HepG2 (cell line): ENCODE data around the gene CIB1. TPM values are rescaled to one million over a fixed set of nuclear protein-coding genes. Genes with fewer than 3 reads are reported as not detected.

Experiments used
- BORCS8-MEF2B ChIP-seq: sonication (generic); formaldehyde crosslinking; IDR thresholded peaks from 2 replicates; pipeline ENCODE4 v1.8.0; 2022; ENCODE audit warnings: mild to moderate bottlenecking, missing genetic modification reagents
- HNRNPL ChIP-seq: fragments of 200-400 bp; formaldehyde crosslinking; IDR thresholded peaks from 2 replicates; pipeline ENCODE4 v1.6.1; 2017; ENCODE audit warnings: mild to moderate bottlenecking, low read depth, low read length
- IRF9 ChIP-seq: sonication (generic); formaldehyde crosslinking; IDR thresholded peaks from 2 replicates; pipeline ENCODE4 v1.8.0; 2022; ENCODE audit warnings: missing genetic modification reagents, mild to moderate bottlenecking, borderline replicate concordance
- KDM5B ChIP-seq: sonication (generic); formaldehyde crosslinking; IDR thresholded peaks from 2 replicates; pipeline ENCODE4 v1.4.0; 2020; ENCODE audit warnings: missing genetic modification reagents, mild to moderate bottlenecking, borderline replicate concordance
- MNT ChIP-seq: fragments of 450-650 bp; IDR thresholded peaks from 2 replicates; pipeline ENCODE4 v1.6.1; 2016
- MXD3 ChIP-seq: IDR thresholded peaks from 2 replicates; pipeline ENCODE4 v1.6.1; 2016; ENCODE audit warnings: mild to moderate bottlenecking, missing biosample characterization, missing genetic modification reagents
- RARG ChIP-seq: sonication (generic); formaldehyde crosslinking; IDR thresholded peaks from 2 replicates; pipeline ENCODE4 v1.4.0; 2020; ENCODE audit warnings: low read depth, mild to moderate bottlenecking, missing genetic modification reagents
- RELA ChIP-seq: sonication (generic); formaldehyde crosslinking; IDR thresholded peaks from 2 replicates; pipeline ENCODE4 v1.4.0; 2020; ENCODE audit warnings: missing genetic modification reagents
- SKI ChIP-seq: fragments of 450-650 bp; IDR thresholded peaks from one replicate; pipeline ENCODE4 v1.6.1; 2018; ENCODE audit warnings: mild to moderate bottlenecking; ENCODE audit not compliant: partially characterized antibody
- SMARCE1 ChIP-seq: fragments of 450-650 bp; IDR thresholded peaks from 2 replicates; pipeline ENCODE4 v1.6.1; 2017; ENCODE audit warnings: borderline replicate concordance
- SNRNP70 ChIP-seq: fragments of 200-400 bp; formaldehyde crosslinking; IDR thresholded peaks from 2 replicates; pipeline ENCODE4 v1.6.1; 2017; ENCODE audit warnings: mild to moderate bottlenecking, low read depth, low read length, moderate library complexity
- USF2 ChIP-seq, 2 experiments: sonication (generic) in 1 of 2; formaldehyde crosslinking in 1 of 2; IDR thresholded peaks; 2 replicates each; pipeline versions ENCODE4 v1.5.1 to v1.6.1; 2011 to 2020; ENCODE audit warnings: borderline replicate concordance in 1 of 2, low read depth in 1 of 2, low read length in 1 of 2, mild to moderate bottlenecking in 1 of 2, missing genetic modification reagents in 1 of 2, moderate library complexity in 1 of 2
- ZBTB2 ChIP-seq: sonication (generic); formaldehyde crosslinking; IDR thresholded peaks from 2 replicates; pipeline ENCODE4 v1.8.0; 2022; ENCODE audit warnings: low read depth, missing genetic modification reagents
- ZBTB21 ChIP-seq: sonication (generic); formaldehyde crosslinking; IDR thresholded peaks from 2 replicates; pipeline ENCODE4 v1.4.0; 2020; ENCODE audit warnings: missing genetic modification reagents
- ZEB1 ChIP-seq: IDR thresholded peaks from 2 replicates; pipeline ENCODE4 v1.6.1; 2012; ENCODE audit warnings: mild to moderate bottlenecking, low read depth, inconsistent platforms; ENCODE audit not compliant: insufficient replicate concordance
- ZNF513 ChIP-seq: sonication (generic); formaldehyde crosslinking; conservative IDR thresholded peaks from 2 replicates; pipeline ENCODE4 v1.5.0; 2020; ENCODE audit warnings: missing genetic modification reagents
- ZNF776 ChIP-seq: sonication (generic); formaldehyde crosslinking; IDR thresholded peaks from 2 replicates; pipeline ENCODE4 v1.4.0; 2020; ENCODE audit warnings: mild to moderate bottlenecking, missing genetic modification reagents
- ZSCAN31 ChIP-seq: sonication (generic); formaldehyde crosslinking; IDR thresholded peaks from 2 replicates; pipeline ENCODE4 v1.5.0; 2020; ENCODE audit warnings: low read depth, mild to moderate bottlenecking, missing genetic modification reagents
- polyA plus RNA-seq, 8 experiments: library from polyadenylated mRNA; depleted of rRNA in 3 of 8; stranded (reverse) in 7 of 8; unstranded in 1 of 8; fragments of >200 nt; fragmentation: Illumina TruSeq in 4 of 8; extraction: Trizol in 4 of 8; gene quantifications; 2 replicates each; pipeline versions ENCODE4 v1.2.1 to v1.2.3, GENCODE V29; 2011 to 2016; ENCODE audit warnings: low read depth in 4 of 8, missing spikeins in 1 of 8, mixed read lengths in 1 of 8; ENCODE audit not compliant: insufficient read depth in 1 of 8
- total RNA-seq, 5 experiments: library from RNA; depleted of rRNA; stranded (reverse); fragments of >200 nt; fragmentation: Illumina TruSeq; extraction: Trizol; gene quantifications; 2 replicates each; pipeline ENCODE4 v1.2.3, GENCODE V29; 2016; ENCODE audit warnings: low read depth in 1 of 5

The CIB1 gene
- total and polyA plus RNA-seq, 2 of the 13 experiments (the other 11 are each of a cell fraction or from before 2014, with no cell fraction given): 38.7 to 72.7 TPM

- 0 out of 2 replicates have a peak, but pooled peaks have one; percentile 7 for TF ChIP-seq MNT
- TF ChIP-seq SMARCE1: no peak
- TF ChIP-seq ZNF513 (CRISPR knock-in tag): no peak
- TF ChIP-seq ZSCAN31 (CRISPR knock-in tag): peak; percentile 78; the same call in 1 of the 2 replicates
- no peak for TF ChIP-seq SNRNP70
- TF ChIP-seq MXD3 (CRISPR knock-in tag): peak; percentile 97
- TF ChIP-seq RARG: no peak
- peak; percentile 83; the same call in 1 of the 2 replicates for TF ChIP-seq HNRNPL
- no peak for TF ChIP-seq USF2 (IDR thresholded peaks at IDR 0.05; ENCODE audit: low read depth, low read length)
- TF ChIP-seq USF2 (CRISPR knock-in tag; IDR thresholded peaks at IDR 0.05; ENCODE audit: borderline replicate concordance): no peak
- peak; percentile 89; the same call in 1 of the 2 replicates for TF ChIP-seq KDM5B (CRISPR knock-in tag)
- no peak for TF ChIP-seq ZBTB21 (CRISPR knock-in tag)
- no peak; the same call in 1 of the 2 replicates for TF ChIP-seq ZNF776 (CRISPR knock-in tag)
- TF ChIP-seq RELA (CRISPR knock-in tag): no peak
- no peak for TF ChIP-seq SKI
- TF ChIP-seq ZBTB2 (CRISPR knock-in tag): no peak
- no peak for TF ChIP-seq ZEB1
- TF ChIP-seq IRF9 (CRISPR knock-in tag): peak; percentile 88
- TF ChIP-seq BORCS8-MEF2B (CRISPR knock-in tag): peak; percentile 95
These were observed 31.7 kb upstream of the CIB1 start, which contains the start of gene NGRN (continued) for GRCh38 chr15:90265271-90266060.
